ENCODE measurements around the gene IYD.
"Not testable (repeated sequence)": the region's sequence is repeated elsewhere in the genome, so short reads cannot be mapped to it uniquely, and the experiment has no call there.

Gene IYD

DNA sequence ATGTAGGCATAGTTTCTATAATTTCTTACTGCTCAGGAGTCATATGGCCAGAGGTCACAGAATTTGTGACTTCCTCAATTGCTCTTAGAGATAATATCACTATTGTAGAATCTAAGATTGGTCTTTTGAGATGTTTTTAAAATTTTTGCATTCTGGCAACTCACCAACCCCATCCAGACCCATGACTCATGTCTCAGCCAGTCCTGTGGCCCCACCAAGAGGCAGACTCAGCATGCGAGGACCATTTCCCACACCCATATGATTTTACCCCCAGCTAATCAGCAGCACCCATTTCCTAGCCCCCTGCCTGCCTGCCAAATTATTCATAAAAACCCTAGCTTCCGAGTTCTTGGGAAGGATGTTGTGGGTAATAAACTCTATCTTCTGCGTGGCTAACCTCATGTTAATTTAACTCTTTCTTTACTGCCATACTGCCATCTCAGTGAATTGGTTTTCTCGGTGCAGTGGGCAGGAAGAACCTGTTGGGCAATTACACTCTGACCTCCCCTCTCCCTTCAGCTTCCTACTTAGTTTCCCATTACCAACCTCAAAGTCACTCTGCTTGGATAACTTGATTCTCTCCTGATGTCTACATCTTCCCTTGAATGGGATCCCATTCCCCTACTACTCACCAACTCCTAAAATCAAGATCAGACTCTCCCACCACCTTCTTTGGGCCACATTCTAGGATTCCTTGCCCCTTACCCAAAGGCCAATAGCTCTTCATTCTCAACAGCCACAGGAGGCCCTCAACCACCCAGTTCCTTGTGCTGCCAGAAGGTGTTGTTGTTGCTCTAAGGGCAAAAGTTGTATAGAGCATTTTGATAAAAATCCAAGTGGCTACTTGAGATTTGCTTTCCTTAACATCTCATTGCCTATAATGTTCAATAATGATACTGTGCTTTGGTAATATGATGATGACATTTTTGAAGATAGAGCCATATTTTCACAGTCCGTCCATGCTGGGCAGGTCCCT is 16.2 kb upstream of the IYD start:
- no peak for FAIRE-seq

DNA sequence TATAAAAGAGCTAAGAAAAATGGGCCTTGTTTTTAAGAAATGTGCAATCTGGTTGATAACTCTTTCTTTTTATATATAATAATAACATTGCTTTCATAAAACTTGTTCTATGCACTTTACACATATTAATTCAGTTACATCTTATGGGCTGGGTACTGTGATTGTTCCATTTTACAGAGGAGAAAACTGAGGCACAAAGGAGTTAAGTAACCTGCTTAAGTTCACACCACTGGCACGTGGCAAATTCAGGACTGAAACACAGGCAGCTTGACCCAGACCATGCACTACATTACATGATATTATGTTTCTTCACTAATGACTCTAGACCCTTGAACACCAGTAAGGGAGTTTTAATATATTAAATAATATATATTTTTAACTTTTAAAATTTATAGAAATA is 15.4 kb upstream of the IYD start:
- FAIRE-seq: no peak

DNA sequence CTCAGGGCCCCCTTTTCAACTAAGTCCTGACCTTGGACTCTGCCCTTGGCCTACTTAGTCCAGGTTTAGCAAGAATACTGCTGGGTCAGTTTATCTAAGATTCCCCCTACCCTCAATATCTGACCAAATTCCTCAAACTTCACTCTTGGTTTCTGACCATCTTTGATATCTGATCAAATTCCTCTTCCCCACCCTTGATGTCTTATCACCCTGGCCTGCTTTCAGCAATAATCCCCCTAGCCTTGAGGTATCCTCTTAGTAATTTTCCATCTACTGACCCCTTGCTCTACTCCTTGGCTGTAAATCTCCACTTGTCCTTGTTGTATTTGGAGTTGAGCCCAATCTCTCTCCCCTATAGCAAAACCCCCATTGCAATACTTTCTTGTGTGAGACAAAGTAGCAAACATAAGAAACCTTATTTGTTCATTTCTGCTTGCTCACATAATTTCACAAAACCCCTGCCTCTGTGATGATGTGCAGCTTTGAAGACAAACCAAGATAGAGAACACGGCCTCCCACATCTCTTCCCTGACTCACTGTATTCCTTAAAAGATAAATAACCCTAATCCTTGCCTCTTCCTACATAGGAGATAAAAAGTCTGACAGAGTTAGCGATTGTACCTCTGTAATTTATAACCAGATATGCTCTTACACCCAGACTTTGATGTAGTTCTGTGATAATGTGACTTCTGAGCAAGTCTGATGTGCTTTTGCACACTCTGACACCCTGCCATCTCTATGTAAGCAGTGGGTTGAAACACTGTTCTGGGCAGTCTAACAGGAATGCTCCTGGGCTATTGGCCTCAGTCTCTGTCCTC is 13.8 kb upstream of the IYD start:
- FAIRE-seq: peak; percentile 71

DNA sequence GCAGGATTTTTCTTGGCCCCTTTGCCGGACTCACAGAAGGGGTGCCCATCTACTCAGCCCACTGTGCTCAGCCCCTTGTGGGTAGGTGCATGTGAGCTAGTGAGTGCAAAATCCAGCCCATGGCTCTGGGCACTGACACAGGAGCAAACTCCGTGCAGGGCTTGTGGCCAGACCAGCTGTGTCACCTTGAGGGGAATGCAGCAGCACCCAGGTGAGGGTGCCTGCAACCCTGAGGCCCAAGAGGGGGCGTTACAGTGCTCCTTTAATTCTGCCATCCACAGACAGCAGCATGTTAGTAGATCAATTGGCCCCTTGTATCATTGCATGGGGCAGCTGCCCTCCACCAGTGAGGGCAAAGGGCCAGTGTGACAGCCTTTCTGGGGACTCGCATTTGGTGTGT is 12.9 kb upstream of the IYD start:
- FAIRE-seq: no peak

DNA sequence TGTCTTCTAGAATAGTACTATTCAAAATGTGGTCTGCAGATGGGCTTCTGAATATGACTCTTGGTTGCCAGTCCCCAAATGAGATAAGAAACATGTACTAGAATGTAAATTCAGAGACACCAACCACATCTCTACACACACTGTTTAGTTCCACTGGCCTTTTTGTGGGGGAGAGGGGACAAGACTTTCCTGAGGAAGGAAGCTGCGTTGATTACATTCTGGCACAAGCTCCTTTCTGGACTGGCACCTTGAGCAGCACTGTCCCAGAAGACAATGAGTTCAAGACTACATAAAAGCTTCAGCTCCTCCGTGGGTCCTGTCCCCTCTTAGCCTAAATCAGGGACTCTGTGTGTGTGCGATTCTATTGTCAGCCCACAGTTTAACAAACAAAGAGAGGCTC is 6.9 kb upstream of the IYD start:
- FAIRE-seq: no peak

DNA sequence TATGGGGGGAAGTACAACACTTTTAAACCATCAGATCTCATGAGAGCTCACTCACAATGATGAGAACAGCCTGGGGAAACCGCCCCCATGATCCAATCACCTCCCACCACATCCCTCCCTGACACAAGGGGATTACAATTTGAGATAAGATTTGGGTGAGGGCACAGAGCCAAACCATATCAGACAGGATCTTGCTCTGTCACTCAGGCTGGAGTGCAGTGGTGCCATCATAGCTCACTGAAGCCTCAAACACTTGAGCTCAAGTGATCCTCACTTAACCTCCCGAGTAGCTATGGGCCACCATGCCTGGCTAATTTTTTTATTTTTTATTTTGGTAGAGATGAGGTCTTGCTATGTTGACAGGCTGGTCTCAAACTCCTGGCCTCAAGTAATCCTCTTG is 5.1 kb upstream of the IYD start:
- FAIRE-seq: no peak

DNA sequence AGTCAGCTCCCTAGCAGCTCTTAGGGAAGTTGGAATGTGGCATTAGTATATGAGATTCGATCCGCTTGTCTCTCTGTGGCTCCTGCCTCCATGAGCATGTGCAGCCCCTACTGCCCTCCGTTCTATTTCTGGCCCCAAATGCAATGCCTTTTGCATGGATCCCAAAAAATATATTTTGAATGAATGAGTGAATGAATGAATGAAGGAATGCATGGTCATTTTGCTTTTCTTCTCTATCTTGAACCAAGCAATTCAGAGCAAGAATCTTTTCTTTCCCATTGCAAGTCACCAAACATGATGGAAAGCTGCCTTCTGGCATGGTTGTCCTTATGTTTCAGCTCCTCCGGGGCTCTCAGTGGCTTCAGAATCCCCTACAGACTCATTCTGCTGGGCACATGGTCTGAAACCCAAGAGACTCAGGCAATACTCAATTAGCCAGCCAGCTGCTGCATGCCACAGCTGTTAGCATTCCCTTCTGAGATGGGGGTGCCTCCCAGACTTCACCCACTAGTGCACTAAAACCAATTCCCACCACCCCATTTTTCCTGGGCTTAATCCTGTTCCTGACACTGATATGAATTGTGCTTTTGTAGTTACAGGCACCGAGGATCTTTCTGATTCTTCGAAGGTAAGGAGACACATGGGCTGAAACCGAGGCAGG is 2.6 kb upstream of the IYD start:
- FAIRE-seq: no peak

DNA sequence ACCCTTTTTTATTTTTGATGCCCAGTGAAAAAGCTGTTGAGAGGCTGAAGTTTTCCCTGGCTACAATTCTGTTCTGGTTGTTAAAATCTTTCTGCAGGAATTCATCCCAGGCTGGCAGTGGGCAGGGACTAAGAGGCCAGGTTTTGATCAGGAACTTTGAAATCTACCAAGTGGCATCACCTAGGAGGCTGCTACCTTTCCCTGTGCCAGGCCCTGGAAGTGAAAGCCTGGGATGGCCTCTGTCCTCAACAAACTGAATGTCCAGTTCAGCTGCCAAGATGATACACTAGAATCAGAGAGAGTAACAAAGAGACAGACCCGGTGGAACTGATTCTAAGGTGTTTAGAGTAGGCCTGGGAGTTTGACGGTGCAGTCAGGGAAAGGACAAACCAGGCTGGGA is 596 bp downstream of the IYD start:
- no peak for FAIRE-seq

DNA sequence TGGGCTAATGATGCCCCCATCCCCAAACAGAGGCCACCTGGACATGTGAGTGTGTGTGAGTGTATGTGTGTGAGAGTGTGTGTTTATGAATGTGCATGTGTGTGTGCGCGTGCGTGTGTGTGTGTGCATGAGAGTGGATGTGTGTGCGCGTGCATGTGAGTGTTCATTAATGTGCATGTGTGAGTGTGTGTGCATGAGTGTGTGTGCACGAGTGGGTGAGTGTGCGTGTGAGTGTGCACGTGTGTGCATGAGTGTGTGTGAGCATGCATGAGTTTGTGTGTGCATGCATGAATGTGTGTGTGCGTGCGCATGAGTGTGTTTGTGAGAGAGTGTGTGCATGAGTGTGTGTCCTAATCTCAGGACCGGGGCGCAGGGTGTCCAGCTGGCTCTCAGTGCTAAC is 1.3 kb downstream of the IYD start:
- FAIRE-seq: no peak

DNA sequence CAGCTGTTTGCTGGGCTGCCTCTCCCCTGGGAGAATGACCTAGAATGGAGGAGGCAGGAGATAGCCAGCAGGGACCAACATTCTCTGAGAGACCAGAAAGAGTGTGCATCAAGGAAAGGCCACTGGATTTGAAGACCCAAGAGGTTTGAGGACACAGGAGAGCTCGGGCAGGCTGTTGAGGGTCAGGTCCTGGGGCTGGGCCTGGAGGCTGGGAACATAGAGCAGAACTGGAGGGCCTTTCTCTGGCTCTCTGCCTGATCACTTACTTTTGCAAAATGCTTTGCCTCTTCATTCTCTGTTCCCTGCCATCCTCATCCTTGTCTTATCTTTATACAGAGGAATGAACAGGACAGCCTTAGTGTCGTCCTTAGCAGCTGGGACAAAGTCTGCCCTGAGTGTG is 2.5 kb downstream of the IYD start:
- FAIRE-seq: no peak

DNA sequence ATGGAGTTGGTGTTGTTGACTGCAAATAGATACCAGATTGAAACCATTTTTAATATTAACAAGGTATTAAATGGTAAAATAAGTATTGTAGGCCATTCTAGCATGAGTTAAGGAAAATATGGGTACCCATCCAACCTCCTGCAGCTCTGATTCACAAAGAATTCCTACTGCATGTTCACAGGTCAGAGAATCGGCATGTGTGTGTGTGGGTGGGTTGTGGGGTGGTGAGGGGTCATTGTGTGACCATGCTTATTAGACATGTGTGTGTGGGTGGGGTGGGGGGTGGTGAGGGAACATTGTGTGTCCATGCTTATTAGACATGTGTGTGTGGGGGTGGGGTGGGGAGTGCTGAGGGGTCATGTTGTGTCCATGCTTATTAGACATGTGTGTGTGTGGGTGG is 3.2 kb downstream of the IYD start:
- no peak for FAIRE-seq

DNA sequence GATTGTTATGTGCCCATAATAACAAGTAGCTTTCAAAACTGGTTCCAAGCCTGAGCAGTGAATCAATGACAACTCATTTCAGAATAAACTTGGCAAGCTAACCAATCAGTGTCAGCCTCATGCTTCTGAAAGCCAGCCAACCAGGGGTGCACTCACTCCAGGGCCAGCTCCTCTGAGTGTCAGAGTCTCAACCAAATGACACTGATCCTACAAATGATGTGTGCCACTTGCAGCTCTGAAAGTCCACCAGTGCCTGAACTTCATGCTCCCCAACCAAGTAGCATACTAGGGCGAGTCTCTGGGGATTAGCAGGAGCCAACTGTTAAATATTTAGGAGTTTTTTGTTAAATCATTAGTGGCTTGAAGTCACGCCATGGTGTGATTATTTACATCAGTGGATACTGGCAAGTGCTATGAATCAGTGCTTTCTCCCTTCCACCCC is 4.5 kb downstream of the IYD start:
- no peak for FAIRE-seq

DNA sequence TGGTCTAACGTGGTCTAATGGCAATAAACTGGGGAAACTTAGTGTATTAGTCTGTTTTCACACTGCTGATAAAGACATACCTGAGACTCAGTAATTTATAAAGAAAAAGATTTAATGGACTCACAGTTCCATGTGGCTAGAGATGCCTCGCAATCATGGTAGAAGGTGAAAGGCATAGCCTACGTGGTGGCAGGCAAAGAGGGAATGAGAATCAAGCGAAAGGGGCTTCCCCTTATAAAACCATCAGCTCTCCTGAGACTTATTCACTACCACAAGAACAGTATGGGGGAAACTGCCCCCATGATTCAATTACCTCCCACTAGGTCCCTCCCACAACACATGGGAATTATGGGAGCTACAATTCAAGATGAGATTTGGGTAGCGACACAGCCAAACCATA is 5.5 kb downstream of the IYD start:
- not testable (repeated sequence) for FAIRE-seq

DNA sequence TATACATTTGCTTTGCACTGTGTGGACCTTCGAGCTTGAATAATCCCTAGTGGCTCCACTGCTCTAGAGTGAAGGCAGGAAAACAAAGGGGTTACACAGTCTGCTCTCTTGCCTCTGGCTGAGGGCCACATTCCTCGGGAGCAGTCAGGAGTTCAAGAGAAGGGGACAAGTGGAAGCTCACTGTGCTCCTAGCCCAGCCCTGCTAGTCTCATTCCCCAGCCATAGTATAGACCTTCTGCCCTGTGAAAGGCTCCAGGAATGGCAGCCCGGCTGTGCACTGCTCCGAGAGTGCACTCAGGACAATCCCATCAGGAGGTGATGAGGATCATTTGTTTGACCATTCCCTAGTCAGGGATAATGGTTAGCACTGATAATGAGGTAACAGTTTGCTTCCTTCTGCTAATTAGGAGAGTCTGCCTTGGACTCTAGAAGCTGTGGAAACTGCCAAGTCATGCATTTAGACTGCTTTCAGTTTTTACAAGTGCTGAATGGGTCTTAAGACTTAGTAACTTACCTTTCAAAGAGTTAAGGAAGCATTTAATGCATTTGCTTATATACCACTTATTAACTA is 8.5 kb downstream of the IYD start:
- FAIRE-seq: no peak

DNA sequence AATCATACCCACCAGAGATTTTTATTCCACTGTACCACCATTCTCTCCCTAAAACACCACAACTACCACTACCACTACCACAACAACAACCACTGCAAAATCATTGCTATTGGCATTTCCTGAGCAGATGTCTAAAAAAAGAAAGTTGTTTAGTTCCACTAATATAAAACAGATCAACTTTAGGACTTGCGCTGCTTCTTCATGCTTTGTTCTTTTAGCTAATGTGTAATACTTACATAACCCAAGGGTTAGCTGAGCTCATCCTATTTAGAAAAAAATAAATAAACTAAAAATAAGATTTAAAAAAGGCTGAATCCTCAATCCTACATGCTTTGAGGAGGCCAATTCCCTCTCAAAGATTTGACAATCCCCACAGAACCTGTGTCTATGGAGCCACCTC is 11.4 kb downstream of the IYD start:
- no peak for FAIRE-seq

DNA sequence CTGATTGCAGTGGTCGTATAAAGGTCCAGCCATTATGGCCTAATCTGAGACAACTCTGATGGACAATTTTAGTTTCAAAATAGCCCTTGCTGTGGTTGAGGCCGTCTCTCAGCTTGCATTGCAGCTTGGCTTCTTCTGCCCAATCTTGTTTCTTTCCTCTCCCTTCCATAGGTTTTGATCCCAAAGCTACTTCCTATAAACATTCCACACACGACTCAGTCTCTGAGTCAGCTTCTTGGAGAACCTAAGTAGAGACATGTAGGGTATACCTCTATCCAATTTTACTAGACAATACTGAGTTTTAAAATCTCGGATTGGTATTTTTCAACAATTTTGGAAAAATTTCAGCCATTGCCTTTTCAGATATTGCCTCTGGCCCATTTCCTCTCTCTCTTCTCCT is 13.4 kb downstream of the IYD start:
- no peak for FAIRE-seq

DNA sequence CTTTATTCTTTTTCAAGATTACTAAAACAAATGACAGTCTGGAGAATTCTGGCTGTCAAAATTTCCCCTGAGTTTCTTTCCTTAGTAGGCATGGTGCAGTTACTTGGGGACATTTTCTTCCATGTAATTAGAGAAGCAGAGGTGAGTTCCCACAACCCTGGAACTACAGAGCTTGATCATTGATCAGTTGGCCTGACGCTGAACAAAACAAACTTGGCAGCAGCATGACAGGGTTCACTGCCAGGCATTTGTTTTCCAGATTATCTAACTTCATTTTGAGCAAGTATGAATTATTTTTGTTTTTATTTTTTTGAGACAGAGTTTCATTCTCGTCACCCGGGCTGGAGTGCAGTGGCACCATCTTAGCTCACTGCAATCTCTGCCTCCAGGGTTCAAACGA is 22.6 kb downstream of the IYD start:
- no peak for FAIRE-seq

DNA sequence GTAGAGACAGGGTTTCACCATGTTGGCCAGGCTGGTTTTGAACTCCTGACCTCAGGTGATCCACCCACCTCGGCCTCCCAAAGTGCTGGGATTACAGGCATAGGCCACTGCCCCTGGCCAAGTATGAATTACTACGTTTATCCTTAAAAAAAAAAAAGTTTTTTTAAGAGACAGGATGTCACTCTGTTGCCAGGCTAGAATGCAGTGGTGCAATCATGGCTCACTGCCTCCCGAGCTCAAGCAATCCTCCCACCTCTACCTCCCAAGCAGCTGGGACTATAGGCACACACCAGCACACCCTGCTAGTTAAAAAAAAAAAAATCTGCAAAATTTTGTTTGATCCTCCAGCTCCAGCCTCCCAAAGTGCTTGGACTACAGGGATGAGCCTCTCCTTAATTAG is 23.1 kb downstream of the IYD start:
- no peak for FAIRE-seq

DNA sequence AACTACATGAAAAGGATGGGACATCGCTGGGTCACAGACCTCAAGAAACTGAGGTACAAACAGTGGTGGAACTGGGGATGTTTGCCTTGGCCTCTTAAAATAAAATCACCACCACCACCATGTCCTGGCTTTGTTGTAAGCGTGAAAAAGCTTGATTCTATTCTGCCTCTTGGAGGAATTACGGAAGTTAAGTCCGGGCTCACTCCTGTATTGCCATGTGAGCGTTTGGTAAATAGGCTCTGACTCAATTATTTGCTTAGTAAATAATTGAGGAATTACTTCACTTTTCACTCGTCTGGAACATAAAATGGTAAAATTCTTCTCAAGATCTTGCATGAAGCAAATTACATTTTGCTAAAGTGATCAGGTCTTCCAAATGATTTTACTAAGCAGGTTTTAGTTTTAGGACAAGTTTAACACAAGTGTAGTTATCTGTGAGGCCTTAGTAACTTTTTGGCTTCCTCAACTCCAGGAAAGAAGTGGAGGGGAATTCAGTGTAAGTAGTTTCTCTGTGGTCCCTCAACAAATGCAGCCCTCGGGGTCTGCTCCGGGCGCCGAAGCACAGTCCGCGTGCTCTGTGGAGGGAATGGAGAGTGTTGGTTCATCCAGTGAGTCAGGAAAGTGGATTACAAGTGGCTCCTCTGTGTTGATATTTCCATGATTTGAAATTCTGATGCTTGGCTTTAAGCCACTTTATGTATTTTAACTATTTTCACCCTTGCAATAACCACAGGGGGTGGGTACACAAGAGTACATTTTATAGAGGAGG is 23.8 kb downstream of the IYD start:
- FAIRE-seq: no peak

DNA sequence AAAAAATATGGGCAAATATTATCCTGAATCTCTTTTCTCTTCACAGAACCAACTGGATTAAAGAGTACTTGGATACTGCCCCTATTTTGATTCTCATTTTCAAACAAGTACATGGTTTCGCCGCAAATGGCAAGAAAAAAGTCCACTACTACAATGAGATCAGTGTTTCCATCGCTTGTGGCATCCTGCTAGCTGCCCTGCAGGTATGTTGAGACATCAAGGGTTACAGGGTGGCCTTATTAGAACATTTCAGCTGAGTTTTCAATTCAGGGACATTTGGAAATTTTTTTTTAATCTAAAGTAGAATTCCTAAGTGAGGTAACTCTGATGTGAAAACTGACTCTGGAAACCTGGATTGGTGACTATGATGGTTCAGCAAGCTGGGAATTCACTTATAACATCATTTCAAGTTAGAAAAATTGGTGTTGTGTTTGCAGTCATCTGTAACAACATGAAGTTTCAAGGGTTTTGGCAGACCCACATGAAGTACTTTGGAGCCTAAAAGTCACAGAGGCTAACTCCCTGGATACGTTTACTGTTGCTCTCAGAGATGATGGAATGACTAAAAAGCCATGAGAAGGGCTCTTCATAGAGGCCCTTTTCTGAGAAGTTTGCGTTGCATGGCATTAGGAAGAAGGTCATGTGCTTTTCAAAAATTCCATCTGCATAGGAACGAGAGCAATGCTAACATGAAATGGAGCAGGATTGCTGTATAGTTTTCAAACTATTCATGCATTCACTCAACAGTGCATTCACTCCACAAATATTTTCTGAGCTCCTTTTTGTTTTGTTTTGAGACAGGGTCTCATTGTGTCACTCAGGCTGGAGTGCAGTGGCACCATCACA is 25.5 kb downstream of the IYD start:
- FAIRE-seq: peak; percentile 42

DNA sequence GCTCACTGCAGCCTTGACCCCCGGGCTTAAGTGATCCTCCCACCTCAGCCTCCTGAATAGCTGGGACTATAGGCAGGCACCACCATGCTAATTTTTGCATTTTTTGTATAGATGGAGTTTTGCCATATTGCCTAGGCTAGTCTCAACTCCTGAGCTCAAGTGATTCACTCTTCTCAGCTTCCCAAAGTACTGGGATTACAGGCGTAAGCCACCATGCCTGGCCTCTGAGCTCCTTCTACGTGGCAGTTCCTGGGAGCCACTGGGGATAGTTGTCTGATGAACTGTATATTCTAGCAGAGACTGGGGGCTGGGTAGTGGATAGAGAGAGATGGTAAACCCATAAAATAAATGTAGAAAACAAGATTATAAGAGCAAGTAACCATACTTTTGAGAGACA is 26.1 kb downstream of the IYD start:
- no peak for FAIRE-seq

All from TTC549 (cell line).